Measurements from ENCODE around the gene FRMD4B.

The FRMD4B gene

GRCh38 chr3:69249001-69249400, 136.9 kb downstream of the FRMD4B start:
- no peak for TF ChIP-seq CTCF (IDR thresholded peaks at IDR 0.05; ENCODE audit: insufficient read depth, missing control alignments)
- FAIRE-seq, result peak; percentile 21
- DNase-seq (ENCODE audit: insufficient read length, low spot score), result no peak

- FAIRE-seq, result no peak
These were observed 137.5 kb downstream of the FRMD4B start for GRCh38 chr3:69248436-69248835.

GRCh38 chr3:69246612-69247011, 139.3 kb downstream of the FRMD4B start:
- FAIRE-seq, result no peak
- no peak for TF ChIP-seq CTCF (IDR thresholded peaks at IDR 0.05; ENCODE audit: insufficient read depth, missing control alignments)
- no peak for DNase-seq (ENCODE audit: insufficient read length, low spot score)

More at GRCh38 chr3:69248436-69248835, 137.5 kb downstream of the FRMD4B start:
- TF ChIP-seq CTCF (IDR thresholded peaks at IDR 0.05; ENCODE audit: insufficient read depth, missing control alignments), result no peak
- DNase-seq (ENCODE audit: insufficient read length, low spot score), result no peak

GRCh38 chr3:69244039-69244438, 141.8 kb downstream of the FRMD4B start:
- DNase-seq (ENCODE audit: insufficient read length, low spot score) (no peak), FAIRE-seq (no peak)
- TF ChIP-seq CTCF (IDR thresholded peaks at IDR 0.05; ENCODE audit: insufficient read depth, missing control alignments), result no peak

- DNase-seq (ENCODE audit: insufficient read length, low spot score) (no peak), FAIRE-seq (no peak)
- TF ChIP-seq CTCF (IDR thresholded peaks at IDR 0.05; ENCODE audit: insufficient read depth, missing control alignments), result no peak
These were observed 144.1 kb downstream of the FRMD4B start for GRCh38 chr3:69241769-69242168.

GRCh38 chr3:69240651-69241568, 145.0 kb downstream of the FRMD4B start:
- FAIRE-seq (no peak), DNase-seq (ENCODE audit: insufficient read length, low spot score) (no peak)
- no peak for TF ChIP-seq CTCF (IDR thresholded peaks at IDR 0.05; ENCODE audit: insufficient read depth, missing control alignments)

GRCh38 chr3:69239063-69239462, 146.8 kb downstream of the FRMD4B start:
- FAIRE-seq (no peak), DNase-seq (ENCODE audit: insufficient read length, low spot score) (no peak)
- no peak for TF ChIP-seq CTCF (IDR thresholded peaks at IDR 0.05; ENCODE audit: insufficient read depth, missing control alignments)

Data from D721Med (cell line).